Transverse colon (tissue), 4 donors: Measurements from ENCODE around the gene DND1. TPM values are rescaled to one million over a fixed set of nuclear protein-coding genes. Genes with fewer than 3 reads are reported as not detected.
"Not testable (repeated sequence)": the region's sequence is repeated elsewhere in the genome, so short reads cannot be mapped to it uniquely, and the experiment has no call there.

Source experiments
- DNase-seq: peaks from one replicate; pipeline ENCODE4 v3.0.0-alpha.2; 2019
- H3K27ac ChIP-seq, 4 donors: fragments of 200-600 bp; sonication (generic); 2 replicates each; pipeline ENCODE4 v1.5.1; 2016 to 2018; ENCODE audit warnings: inconsistent platforms in 4 of 4
- H3K27me3 ChIP-seq: fragments of 200-600 bp; sonication (generic); 2 replicates; pipeline ENCODE4 v1.5.1; 2017; ENCODE audit warnings: inconsistent platforms
- H3K36me3 ChIP-seq, 4 donors: fragments of 200-600 bp; sonication (generic); 2 replicates each; pipeline ENCODE4 v1.5.1; 2017 to 2019; ENCODE audit warnings: inconsistent platforms in 4 of 4
- H3K4me1 ChIP-seq, 4 donors: fragments of 200-600 bp; sonication (generic); 2 replicates each; pipeline ENCODE4 v1.5.1; 2017 to 2020; ENCODE audit warnings: inconsistent platforms in 4 of 4
- H3K4me3 ChIP-seq, 4 donors: fragments of 200-600 bp; sonication (generic); 1 replicate in 1 of 4; 2 replicates in 3 of 4; pipeline versions ENCODE4 v1.5.1 to v1.6.1; 2017 to 2019; ENCODE audit warnings: inconsistent platforms in 4 of 4
- H3K9me3 ChIP-seq, 2 donors: fragments of 200-600 bp; sonication (generic); 2 replicates each; pipeline ENCODE4 v1.5.1; 2017 to 2019; ENCODE audit warnings: inconsistent platforms in 2 of 2
- EP300 ChIP-seq: sonication (generic); formaldehyde crosslinking; IDR thresholded peaks from one replicate; pipeline ENCODE4 v1.6.1; 2017; ENCODE audit warnings: antibody characterized with exemption, low read depth
- POLR2A ChIP-seq: fragments of 450-650 bp; IDR thresholded peaks from one replicate; pipeline ENCODE4 v1.6.1; 2016; ENCODE audit warnings: antibody characterized with exemption, mild to moderate bottlenecking, moderate library complexity
- POLR2AphosphoS5 ChIP-seq, 3 donors: sonication (generic); formaldehyde crosslinking; IDR thresholded peaks; one replicate each; pipeline ENCODE4 v1.6.1; 2016; ENCODE audit warnings: antibody characterized with exemption in 3 of 3
- WGBS, 2 donors: methylation state at CpG; one replicate each; pipeline ENCODE4 v1.1.5; 2018; ENCODE audit warnings: low coverage in 1 of 2; 5-methylcytosine and 5-hydroxymethylcytosine counted together
- in situ Hi-C, 4 donors: fragments of 200-750 bp; cut with MboI; loops; one replicate each; pipeline versions ENCODE4 v1.15.0 to v1.15.1; 2017; ENCODE audit warnings: low sequenced_read_pairs in 3 of 4, low pct_ligation_motif_present in 1 of 4, low pct_unique_long_range_greater_than_20kb in 1 of 4
- intact Hi-C: fragments of 100-400 bp; cut with DNase I; formaldehyde crosslinking; loops from one replicate; pipeline ENCODE4 v1.15.1; 2023; ENCODE audit warnings: low total_unique reads
- total RNA-seq, 4 donors: library from RNA; depleted of rRNA; stranded (reverse); fragments of >200 nt; gene quantifications; one replicate each; pipeline ENCODE4 v1.1.0, GENCODE V29; 2016
- TF ChIP-seq, protein P1 (sequence below), 5 experiments: fragments of 200-600 bp in 3 of 5; fragments of 450-650 bp in 2 of 5; sonication (generic) in 3 of 5; IDR thresholded peaks; 1 replicate in 2 of 5; 2 replicates in 3 of 5; pipeline ENCODE4 v1.5.1; 2016 to 2017; ENCODE audit warnings: antibody characterized with exemption in 5 of 5, inconsistent platforms in 3 of 5, mild to moderate bottlenecking in 2 of 5, moderate library complexity in 1 of 5

Gene DND1
- 1 to 10 TPM in 3 of 4 donors, under 1 TPM in 1; 0.40 to 4.9 (median 2.3) TPM for total RNA-seq

DNA sequence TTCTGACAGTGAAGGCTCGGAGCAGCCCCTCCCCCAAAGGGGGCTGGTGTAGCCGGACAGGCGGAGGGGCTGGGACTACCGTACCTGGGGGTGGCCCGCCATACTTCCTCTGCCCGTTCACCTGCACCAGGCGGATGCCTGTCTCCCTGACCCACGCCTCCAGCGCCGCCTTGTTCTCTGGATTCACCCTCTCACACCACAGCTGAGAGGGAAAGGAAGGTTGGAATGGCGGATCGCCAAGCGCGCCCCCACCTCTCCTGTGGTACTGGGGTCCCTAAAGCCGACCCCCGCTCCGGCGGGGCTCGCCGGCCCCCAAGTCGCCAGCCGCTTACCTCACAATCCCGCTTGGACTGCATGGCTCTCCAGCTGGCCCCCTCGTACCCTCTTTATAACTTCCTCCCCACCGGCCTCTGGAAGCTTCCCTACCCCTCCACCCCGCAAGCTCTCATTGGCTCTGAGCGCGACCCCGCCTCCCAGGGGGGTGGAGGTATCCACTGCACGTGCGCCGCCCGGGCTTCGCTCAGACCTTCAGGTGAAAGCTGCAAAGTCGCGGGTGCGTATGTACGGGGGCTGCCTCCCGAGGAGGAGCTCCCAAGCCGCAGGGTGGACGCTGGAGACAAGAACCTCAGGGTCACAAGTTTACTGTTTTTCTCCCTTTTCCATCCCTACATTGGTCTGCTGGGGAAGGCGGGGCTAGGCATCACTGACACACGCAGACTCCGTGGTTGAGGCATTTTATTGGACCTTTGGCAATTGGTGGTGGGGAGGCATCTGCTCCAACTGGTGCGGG, at the start of gene DND1:
DND1 (minus strand) TSS at position 390 of the 790 bp plus-strand sequence; CDS start at position 356, 34 bp downstream.
- H3K4me3 ChIP-seq = peak within 1 kb of the TSS in 1 of 4 donors; percentile 12
- TF ChIP-seq POLR2AphosphoS5 (IDR thresholded peaks at IDR 0.05) = no peak
- no peaks in the 10 kb centered on the region for H3K9me3 ChIP-seq
- H3K27ac ChIP-seq = peak within 1 kb of the TSS in 3 of 4 donors; percentile 18 to 47 (median 41)
- in situ Hi-C loops = loop anchor here in 1 of 4 donors (25.0 kb wide), 2 partner anchors 111 to 286 kb away; partner anchors contain the start of genes APBB3, SLC35A4 and SRA1
- DNase-seq = no peak
- H3K27me3 ChIP-seq = no peaks in the 10 kb centered on the region
- 91 to 93% methylated on average over 14 to 42 of the region's 45 CpGs for WGBS, 2 donors
- peaks cover 0 to 7% (median 2%) of the 10 kb centered on the region in 4 donors for H3K4me1 ChIP-seq
- peaks cover 0 to 43% (median 16%) of the 10 kb centered on the region in 4 donors for H3K36me3 ChIP-seq
- intact Hi-C loops = no loop called here

DNA sequence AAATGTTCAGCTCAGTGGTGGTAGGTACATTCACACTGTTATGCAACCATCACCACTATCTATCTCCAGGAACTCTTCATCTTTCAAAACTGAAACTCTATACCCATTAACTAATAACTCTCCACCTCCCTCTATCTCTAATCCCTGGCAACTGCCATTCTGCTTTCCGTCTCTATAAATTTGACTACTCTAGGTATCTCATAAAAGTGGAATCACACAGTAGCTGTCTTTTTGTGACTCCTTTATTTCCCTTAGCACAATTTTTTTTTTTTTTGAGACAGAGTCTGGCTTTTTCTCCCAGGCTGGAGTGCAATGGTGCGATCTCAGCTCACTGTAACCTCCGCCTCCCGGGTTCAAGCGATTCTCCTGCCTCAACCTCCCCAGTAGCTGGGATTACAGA, 48.0 kb upstream of the DND1 start:
- H3K9me3 ChIP-seq, H3K4me1 ChIP-seq, intact Hi-C loops, H3K4me3 ChIP-seq, H3K36me3 ChIP-seq, DNase-seq, H3K27me3 ChIP-seq, H3K27ac ChIP-seq: not testable (repeated sequence)
- WGBS, 2 donors = 56 to 78% methylated on average over 1 to 5 of the region's 5 CpGs
- in situ Hi-C loops = loop anchor here in 2 of 4 donors (10.0 to 25.0 kb wide), 2 partner anchors 337 to 484 kb away; no protein-coding TSS in a partner anchor

DNA sequence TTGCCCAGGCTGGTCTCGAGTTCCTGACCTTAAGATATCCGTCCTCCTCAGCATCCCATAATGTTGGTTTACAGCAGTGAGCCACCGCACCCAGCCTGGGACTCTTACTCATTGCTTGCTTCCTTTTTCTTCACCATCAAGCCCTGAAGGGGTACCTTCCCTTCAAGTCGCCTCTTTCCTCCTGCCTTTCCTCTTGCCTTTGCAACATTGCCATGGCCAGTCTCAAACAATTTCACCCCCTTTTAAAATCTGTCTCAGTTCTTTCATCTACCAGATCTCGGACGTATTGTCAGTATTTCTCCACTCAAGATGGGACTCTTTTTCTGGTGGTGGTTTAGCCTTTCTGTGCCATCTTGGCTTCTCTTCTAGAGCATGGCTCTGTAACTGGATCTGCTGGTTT, 47.4 kb upstream of the DND1 start:
- H3K4me1 ChIP-seq, H3K27ac ChIP-seq, H3K36me3 ChIP-seq, intact Hi-C loops, H3K4me3 ChIP-seq, DNase-seq, H3K27me3 ChIP-seq, H3K9me3 ChIP-seq: not testable (repeated sequence)
- 37 to 49% methylated on average over 6 of the region's 6 CpGs for WGBS, 2 donors
- in situ Hi-C loops = loop anchor here in 2 of 4 donors (10.0 to 25.0 kb wide), 2 partner anchors 336 to 483 kb away; no protein-coding TSS in a partner anchor

DNA sequence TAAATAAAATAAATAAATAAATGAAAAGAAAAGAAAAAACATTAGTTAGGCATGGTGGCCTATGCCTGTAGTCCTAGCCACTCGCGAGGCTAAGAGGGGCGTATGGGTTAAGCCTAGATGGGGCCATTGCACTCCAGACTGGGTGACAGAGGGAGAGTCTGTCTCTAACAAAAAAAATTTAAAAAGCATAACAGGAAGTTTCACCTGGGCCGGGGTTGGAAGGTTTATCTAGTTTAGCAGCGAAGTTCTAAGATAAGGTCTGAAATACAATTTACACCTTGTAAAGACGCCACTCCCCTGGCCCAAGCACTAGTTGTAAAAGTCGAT, 44.9 kb upstream of the DND1 start:
- Histone ChIP-seq H3K36me3 (no peaks in the 10 kb centered on the region), H3K27me3 (no peaks in the 10 kb centered on the region), H3K4me3 (peak overlapping the region in 3 of 4 donors; percentile 5 to 27 (median 23)), H3K9me3 (no peaks in the 10 kb centered on the region), H3K27ac (peak overlapping the region; percentile 71 to 84 (median 80)), H3K4me1 (peaks cover 0 to 8% (median 2%) of the 10 kb centered on the region in 4 donors)
- DNase-seq = no peak
- no peak for TF ChIP-seq EP300
- TF ChIP-seq POLR2AphosphoS5 (IDR thresholded peaks at IDR 0.05) = no peak
- TF ChIP-seq POLR2A = no peak
- TF ChIP-seq, protein P1, sequence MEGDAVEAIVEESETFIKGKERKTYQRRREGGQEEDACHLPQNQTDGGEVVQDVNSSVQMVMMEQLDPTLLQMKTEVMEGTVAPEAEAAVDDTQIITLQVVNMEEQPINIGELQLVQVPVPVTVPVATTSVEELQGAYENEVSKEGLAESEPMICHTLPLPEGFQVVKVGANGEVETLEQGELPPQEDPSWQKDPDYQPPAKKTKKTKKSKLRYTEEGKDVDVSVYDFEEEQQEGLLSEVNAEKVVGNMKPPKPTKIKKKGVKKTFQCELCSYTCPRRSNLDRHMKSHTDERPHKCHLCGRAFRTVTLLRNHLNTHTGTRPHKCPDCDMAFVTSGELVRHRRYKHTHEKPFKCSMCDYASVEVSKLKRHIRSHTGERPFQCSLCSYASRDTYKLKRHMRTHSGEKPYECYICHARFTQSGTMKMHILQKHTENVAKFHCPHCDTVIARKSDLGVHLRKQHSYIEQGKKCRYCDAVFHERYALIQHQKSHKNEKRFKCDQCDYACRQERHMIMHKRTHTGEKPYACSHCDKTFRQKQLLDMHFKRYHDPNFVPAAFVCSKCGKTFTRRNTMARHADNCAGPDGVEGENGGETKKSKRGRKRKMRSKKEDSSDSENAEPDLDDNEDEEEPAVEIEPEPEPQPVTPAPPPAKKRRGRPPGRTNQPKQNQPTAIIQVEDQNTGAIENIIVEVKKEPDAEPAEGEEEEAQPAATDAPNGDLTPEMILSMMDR (IDR thresholded peaks at IDR 0.05) = no peak
- WGBS, 2 donors = 47 to 48% methylated on average over 7 of the region's 7 CpGs
- intact Hi-C loops = no loop called here
- in situ Hi-C loops = loop anchor here in 1 of 4 donors (25.0 kb wide), 1 partner anchor 481 kb away; no protein-coding TSS in a partner anchor

DNA sequence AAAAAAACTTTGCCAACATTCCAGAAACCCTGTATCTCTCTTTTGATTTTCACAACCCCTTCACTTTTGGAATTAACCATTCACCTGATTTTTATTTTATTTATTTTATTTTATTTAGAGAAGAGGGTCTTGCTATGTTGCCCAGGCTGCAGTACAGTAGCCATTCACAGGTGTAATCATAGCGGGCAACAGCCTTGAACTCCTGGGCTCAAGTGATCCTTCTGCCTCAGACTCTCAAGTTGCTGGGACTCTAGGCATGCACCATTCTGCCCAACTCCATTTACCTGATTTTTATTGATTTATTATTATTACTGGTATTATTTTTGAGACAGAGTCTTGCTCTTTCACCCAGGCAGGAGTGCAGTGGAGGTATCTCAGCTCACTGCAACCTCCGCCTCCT, 42.9 kb upstream of the DND1 start:
- 96 to 98% methylated on average over 2 of the region's 2 CpGs for WGBS, 2 donors
- in situ Hi-C loops = loop anchor here in 1 of 4 donors (25.0 kb wide), 1 partner anchor 479 kb away; no protein-coding TSS in a partner anchor

DNA sequence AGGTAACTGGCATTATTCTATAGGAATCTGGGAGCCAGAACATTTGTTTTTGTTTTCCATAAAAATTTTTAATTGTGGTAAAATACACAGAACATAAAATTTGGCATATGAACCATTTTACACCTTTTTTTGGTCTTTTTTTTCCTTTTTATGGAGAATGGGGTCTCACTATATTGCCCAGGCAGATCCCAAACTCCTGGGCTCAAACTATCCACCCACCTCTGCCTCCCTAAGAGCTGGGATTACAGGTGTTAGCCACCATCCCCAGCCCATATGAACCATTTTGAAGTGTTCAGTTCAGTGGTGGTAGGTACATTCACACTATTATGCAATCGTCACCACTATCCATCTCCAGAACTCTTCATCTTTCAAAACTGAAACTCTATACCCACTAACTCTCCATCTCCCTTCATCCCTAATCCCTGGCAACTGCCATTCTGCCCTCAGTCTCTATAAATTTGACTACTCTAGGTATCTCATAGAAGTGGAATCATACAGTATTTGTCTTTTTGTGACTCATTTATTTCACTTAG, 40.3 kb upstream of the DND1 start:
- no peaks in the 10 kb centered on the region for H3K9me3 ChIP-seq
- peaks cover 0 to 25% (median 13%) of the 10 kb centered on the region in 4 donors for H3K4me1 ChIP-seq
- intact Hi-C loops = no loop called here
- WGBS, 2 donors = 80 to 96% methylated on average over 1 of the region's 1 CpG
- H3K36me3 ChIP-seq = no peaks in the 10 kb centered on the region
- H3K27ac ChIP-seq = no peak overlapping the region
- in situ Hi-C loops = loop anchor here in 2 of 4 donors (5.0 to 25.0 kb wide), 2 partner anchors 346 to 476 kb away; no protein-coding TSS in a partner anchor
- TF ChIP-seq, protein P1 (IDR thresholded peaks at IDR 0.05) = no peak
- TF ChIP-seq EP300 (no peak), POLR2AphosphoS5 (IDR thresholded peaks at IDR 0.05) (no peak), POLR2A (no peak)
- DNase-seq = no peak
- H3K4me3 ChIP-seq = no peak overlapping the region
- H3K27me3 ChIP-seq = no peaks in the 10 kb centered on the region

More for the DNA sequence above, 42.9 kb upstream of the DND1 start:
- intact Hi-C loops, H3K4me3 ChIP-seq, DNase-seq, H3K9me3 ChIP-seq, H3K27ac ChIP-seq, H3K36me3 ChIP-seq, H3K27me3 ChIP-seq: not testable (repeated sequence)
- peaks cover 0 to 17% (median 8%) of the 10 kb centered on the region in 4 donors for H3K4me1 ChIP-seq
